H1 (cell line): ENCODE results near the gene MYOZ2. TPM values are rescaled to one million over a fixed set of nuclear protein-coding genes. Genes with fewer than 3 reads are reported as not detected.

Source experiments
- CTCF ChIA-PET: fragments of 300-600 bp; sonication (Branson Sonifier 250); formaldehyde crosslinking; loops from one replicate; lab custom pipeline; 2021; ENCODE audit not compliant: partially characterized antibody; lab: Charles Lee
- POLR2A ChIA-PET: fragments of 300-600 bp; sonication (Branson Sonifier 250); formaldehyde crosslinking; loops from one replicate; lab custom pipeline; 2021; ENCODE audit warnings: inconsistent platforms; ENCODE audit not compliant: partially characterized antibody; lab: Charles Lee
- DNase-seq, 2 experiments: peaks; one replicate each; pipeline versions ENCODE4 v3.0.0 to v3.0.0-alpha.2; 2010 to 2022; ENCODE audit warnings: low spot score in 2 of 2, low read depth in 1 of 2, mixed read lengths in 1 of 2
- FAIRE-seq: peaks from 2 replicates; lab custom pipeline; 2011; peaks lifted over from hg19 to GRCh38; lab: Jason Lieb, UNC
- H2AFZ ChIP-seq: 2 replicates; pipeline ENCODE4 v1.8.1; 2012; ENCODE audit warnings: low read length, inconsistent platforms
- H2AK5ac ChIP-seq: 2 replicates; pipeline ENCODE4 v1.6.1; 2013; ENCODE audit warnings: low read depth, low read length
- H2BK120ac ChIP-seq: replicated peaks from 2 replicates; pipeline ENCODE3; 2013; ENCODE audit warnings: low read depth, low read length, inconsistent platforms
- H2BK12ac ChIP-seq: 2 replicates; pipeline ENCODE4 v1.6.1; 2013; ENCODE audit warnings: low read depth, low read length
- H2BK15ac ChIP-seq: 2 replicates; pipeline ENCODE4 v1.6.1; 2013; ENCODE audit warnings: low read length
- H2BK20ac ChIP-seq: 2 replicates; pipeline ENCODE4 v1.6.1; 2013; ENCODE audit warnings: low read length
- H2BK5ac ChIP-seq: 2 replicates; pipeline ENCODE4 v1.6.1; 2013; ENCODE audit warnings: low read depth, low read length
- H3K14ac ChIP-seq: 2 replicates; pipeline ENCODE4 v1.6.1; 2013; ENCODE audit warnings: inconsistent platforms; ENCODE audit not compliant: insufficient read length
- H3K18ac ChIP-seq: 2 replicates; pipeline ENCODE4 v1.6.1; 2013; ENCODE audit warnings: low read length; ENCODE audit errors: extremely low read depth
- H3K23ac ChIP-seq: 2 replicates; pipeline ENCODE4 v1.6.1; 2013; ENCODE audit warnings: inconsistent platforms; ENCODE audit not compliant: insufficient read length
- H3K23me2 ChIP-seq: 2 replicates; pipeline ENCODE4 v1.6.1; 2013; ENCODE audit warnings: low read depth, low read length
- H3K27ac ChIP-seq: 2 replicates; pipeline ENCODE4 v1.6.1; 2011; ENCODE audit warnings: low read depth, low read length, inconsistent platforms
- H3K27me3 ChIP-seq, 4 experiments: replicated peaks in 1 of 4; 1 replicate in 1 of 4; 2 replicates in 3 of 4; pipeline versions ENCODE4 v1.6.1 to v1.8.1; 2011 to 2013; ENCODE audit warnings: low read length in 3 of 4, mild to moderate bottlenecking in 3 of 4, inconsistent platforms in 2 of 4, mixed read lengths in 2 of 4, moderate library complexity in 1 of 4; ENCODE audit not compliant: control insufficient read depth in 3 of 4, insufficient read depth in 3 of 4; ENCODE audit errors: extremely low read depth in 1 of 4
- H3K36me3 ChIP-seq, 4 experiments: 2 replicates each; pipeline versions ENCODE4 v1.6.1 to v1.8.1; 2011 to 2013; ENCODE audit warnings: mild to moderate bottlenecking in 4 of 4, low read length in 3 of 4, moderate library complexity in 2 of 4, control low read depth in 1 of 4, inconsistent platforms in 1 of 4; ENCODE audit not compliant: insufficient read depth in 4 of 4, control insufficient read depth in 2 of 4
- H3K4ac ChIP-seq: replicated peaks from 2 replicates; pipeline ENCODE3; 2013; ENCODE audit warnings: low read length, low read depth, mixed read lengths, inconsistent platforms; ENCODE audit not compliant: insufficient read length
- H3K4me1 ChIP-seq, 4 experiments: replicated peaks in 1 of 4; 1 replicate in 1 of 4; 2 replicates in 3 of 4; pipeline versions ENCODE4 v1.6.1 to v1.8.1; 2011 to 2013; ENCODE audit warnings: low read length in 3 of 4, inconsistent platforms in 2 of 4, mixed read lengths in 1 of 4; ENCODE audit not compliant: insufficient read depth in 4 of 4, control insufficient read depth in 3 of 4
- H3K4me2 ChIP-seq, 2 experiments: 2 replicates each; pipeline versions ENCODE4 v1.6.1 to v1.8.1; 2011 to 2013; ENCODE audit warnings: low read depth in 2 of 2, low read length in 2 of 2, control low read depth in 1 of 2, inconsistent platforms in 1 of 2, mild to moderate bottlenecking in 1 of 2; ENCODE audit not compliant: insufficient read depth in 1 of 2
- H3K4me3 ChIP-seq, 4 experiments: fragments of 200-600, 300-600 bp in 1 of 4; sonication (generic), shearing (Covaris generic), sonication (Bioruptor Twin) in 1 of 4; 2 replicates each; pipeline versions ENCODE4 v1.5.1 to v1.8.1; 2011 to 2016; ENCODE audit warnings: low read length in 4 of 4, low read depth in 3 of 4, control low read depth in 2 of 4, inconsistent platforms in 2 of 4, mild to moderate bottlenecking in 2 of 4, mixed read lengths in 1 of 4, moderate library complexity in 1 of 4; ENCODE audit not compliant: insufficient read depth in 2 of 4; ENCODE audit errors: extremely low read depth in 1 of 4
- H3K56ac ChIP-seq: replicated peaks from 2 replicates; pipeline ENCODE3; 2013; ENCODE audit warnings: low read depth, mild to moderate bottlenecking, mixed read lengths, low read length, inconsistent platforms; ENCODE audit not compliant: insufficient read length
- H3K79me1 ChIP-seq: 2 replicates; pipeline ENCODE4 v1.6.1; 2013; ENCODE audit warnings: low read depth, low read length, control low read depth
- H3K79me2 ChIP-seq, 2 experiments: 2 replicates each; pipeline versions ENCODE4 v1.6.1 to v1.8.1; 2012 to 2013; ENCODE audit warnings: low read length in 2 of 2, mild to moderate bottlenecking in 2 of 2, inconsistent platforms in 1 of 2; ENCODE audit not compliant: insufficient read depth in 2 of 2, control insufficient read depth in 1 of 2
- H3K9ac ChIP-seq, 4 experiments: replicated peaks in 1 of 4; 1 replicate in 1 of 4; 2 replicates in 3 of 4; pipeline versions ENCODE4 v1.6.1 to v1.8.1; 2011 to 2013; ENCODE audit warnings: low read depth in 3 of 4, low read length in 3 of 4, control low read depth in 2 of 4, mild to moderate bottlenecking in 2 of 4, moderate library complexity in 2 of 4, inconsistent platforms in 1 of 4; ENCODE audit errors: extremely low read depth in 1 of 4
- H3K9me3 ChIP-seq, 2 experiments: 2 replicates each; pipeline versions ENCODE4 v1.6.1 to v1.8.1; 2012 to 2013; ENCODE audit warnings: mild to moderate bottlenecking in 2 of 2, moderate library complexity in 2 of 2, control low read depth in 1 of 2, inconsistent platforms in 1 of 2, low read depth in 1 of 2, low read length in 1 of 2, mixed read lengths in 1 of 2; ENCODE audit not compliant: insufficient read depth in 2 of 2
- H4K20me1 ChIP-seq, 2 experiments: replicated peaks in 1 of 2; 2 replicates each; pipeline versions ENCODE3 to v1.8.1; 2011 to 2013; ENCODE audit warnings: inconsistent platforms in 2 of 2, low read length in 2 of 2, mild to moderate bottlenecking in 1 of 2; ENCODE audit not compliant: insufficient read depth in 2 of 2, control insufficient read depth in 1 of 2
- H4K5ac ChIP-seq: 2 replicates; pipeline ENCODE4 v1.6.1; 2013; ENCODE audit warnings: low read length, low read depth, mixed read lengths, inconsistent platforms; ENCODE audit not compliant: insufficient read length
- H4K8ac ChIP-seq: 2 replicates; pipeline ENCODE4 v1.8.0; 2013; ENCODE audit warnings: mild to moderate bottlenecking, moderate library complexity, low read length, inconsistent platforms; ENCODE audit not compliant: insufficient read depth; ENCODE audit errors: extremely low read depth
- H4K91ac ChIP-seq: replicated peaks from 2 replicates; pipeline ENCODE3; 2013; ENCODE audit warnings: low read length, mixed read lengths, inconsistent platforms; ENCODE audit not compliant: insufficient read length
- EGR1 ChIP-seq: IDR thresholded peaks from 2 replicates; pipeline ENCODE4 v1.6.1; 2011; ENCODE audit warnings: low read depth, low read length, borderline replicate concordance
- EP300 ChIP-seq, 2 experiments: IDR thresholded peaks; 1 replicate in 1 of 2; 2 replicates in 1 of 2; pipeline ENCODE4 v1.6.1; 2011 to 2012; ENCODE audit warnings: low read depth in 2 of 2, low read length in 2 of 2, mild to moderate bottlenecking in 2 of 2, borderline replicate concordance in 1 of 2, inconsistent platforms in 1 of 2, moderate library complexity in 1 of 2
- EZH2 ChIP-seq: fragments of 200-600 bp; sonication (generic); IDR thresholded peaks from 2 replicates; pipeline ENCODE4 v1.7.1; 2012; ENCODE audit warnings: low read depth, mild to moderate bottlenecking, moderate library complexity, low read length, inconsistent platforms; ENCODE audit not compliant: severe bottlenecking
- FOSL1 ChIP-seq: IDR thresholded peaks from 2 replicates; pipeline ENCODE4 v1.6.1; 2011; ENCODE audit warnings: mild to moderate bottlenecking, low read depth, low read length, moderate library complexity; ENCODE audit not compliant: insufficient read depth
- GABPA ChIP-seq: IDR thresholded peaks from 2 replicates; pipeline ENCODE4 v1.6.1; 2011; ENCODE audit warnings: mild to moderate bottlenecking, low read length, moderate library complexity, borderline replicate concordance; ENCODE audit not compliant: insufficient read depth
- KDM4A ChIP-seq: IDR thresholded peaks from one replicate; pipeline ENCODE4 v1.7.1; 2012; ENCODE audit warnings: low read depth, mild to moderate bottlenecking, moderate library complexity, low read length, inconsistent platforms; ENCODE audit not compliant: severe bottlenecking
- MAFK ChIP-seq: IDR thresholded peaks from 2 replicates; pipeline ENCODE4 v1.6.1; 2012; ENCODE audit warnings: low read depth, mild to moderate bottlenecking, improper control_type of control experiment, low read length
- POLR2AphosphoS5 ChIP-seq: IDR thresholded peaks from 2 replicates; pipeline ENCODE4 v1.6.1; 2011; ENCODE audit warnings: low read depth, low read length
- RXRA ChIP-seq: IDR thresholded peaks from 2 replicates; pipeline ENCODE4 v1.6.1; 2011; ENCODE audit warnings: low read depth, mild to moderate bottlenecking, low read length, moderate library complexity; ENCODE audit not compliant: insufficient read depth
- SP2 ChIP-seq: IDR thresholded peaks from 2 replicates; pipeline ENCODE4 v1.6.1; 2012; ENCODE audit warnings: mild to moderate bottlenecking, low read length, inconsistent platforms
- SP4 ChIP-seq: IDR thresholded peaks from 2 replicates; pipeline ENCODE4 v1.6.1; 2012; ENCODE audit warnings: low read length, inconsistent platforms
- TBP ChIP-seq: IDR thresholded peaks from 2 replicates; pipeline ENCODE4 v1.6.1; 2011; ENCODE audit warnings: low read depth, low read length, improper control_type of control experiment
- YY1 ChIP-seq: IDR thresholded peaks from 2 replicates; pipeline ENCODE4 v1.6.1; 2011; ENCODE audit warnings: low read depth, mild to moderate bottlenecking, low read length
- WGBS, 2 experiments: shearing (Covaris generic) in 1 of 2; methylation state at CpG; one replicate each; pipeline versions ENCODE4 v1.1.6 to v1.1.7; 2013 to 2015; ENCODE audit warnings: low lambda C conversion rate in 2 of 2, mixed read lengths in 2 of 2, inconsistent platforms in 1 of 2, low coverage in 1 of 2, missing lambda C conversion rate in 1 of 2; ENCODE audit not compliant: insufficient replicate concordance in 2 of 2, insufficient coverage in 1 of 2, insufficient read length in 1 of 2; ENCODE audit errors: extremely low coverage in 1 of 2, missing lambda C conversion rate in 1 of 2; 5-methylcytosine and 5-hydroxymethylcytosine counted together
- polyA plus RNA-seq, 7 experiments: library from polyadenylated mRNA; depleted of rRNA in 3 of 7; stranded (reverse) in 5 of 7; unstranded in 2 of 7; fragments of >200 nt in 5 of 7; fragments of 200-250 nt in 2 of 7; gene quantifications; 1 replicate in 5 of 7; 2 replicates in 1 of 7; 4 replicates in 1 of 7; pipeline versions ENCODE4 v1.2.1 to v1.2.3, GENCODE V29; 2011 to 2013; ENCODE audit warnings: missing spikeins in 2 of 7, mixed read lengths in 2 of 7
- total RNA-seq: library from RNA; stranded (reverse); fragmentation: NEBNext Ultra II Directional; extraction: Animal tissue kit (Norgen Biotek cat#: 25700); gene quantifications from 2 replicates; pipeline ENCODE4 v1.2.1, GENCODE V29; 2021
- TF ChIP-seq, protein P1 (sequence below): IDR thresholded peaks from 2 replicates; pipeline ENCODE4 v1.6.1; 2011; ENCODE audit warnings: low read length, improper control_type of control experiment

MYOZ2 gene
- total and polyA plus RNA-seq, 2 of the 8 experiments (the other 6 are each of a cell fraction or from before 2014, with no cell fraction given), result not detected

DNA sequence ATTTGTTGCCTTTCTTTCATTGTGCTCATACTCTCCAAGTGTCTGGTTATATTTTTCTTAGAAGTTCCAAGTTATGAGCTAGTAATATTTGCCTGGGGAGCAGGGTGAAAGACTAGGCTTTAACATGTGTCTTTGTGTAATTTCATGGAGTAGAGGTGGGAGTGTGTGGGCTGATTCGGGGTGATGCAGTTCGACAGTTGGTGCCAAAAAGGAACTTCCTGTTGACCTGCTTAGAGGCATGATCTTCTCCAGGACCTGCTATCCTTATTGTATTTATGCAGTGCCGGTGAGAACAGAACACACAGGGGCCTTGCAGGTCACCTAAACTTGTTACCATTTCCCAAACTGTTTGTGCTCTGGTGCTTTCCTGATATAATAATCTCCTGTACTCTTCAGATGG lies 98.1 kb downstream of the MYOZ2 start:
- Histone ChIP-seq H4K20me1 (no peaks in the 10 kb centered on the region), H3K18ac (no peak overlapping the region), H2AFZ (no peak overlapping the region), H2BK12ac (no peak overlapping the region), H3K56ac (no peak overlapping the region), H3K36me3 (no peaks in the 10 kb centered on the region; a peak in 1 of 8 replicates), H3K14ac (no peak overlapping the region), H3K27ac (no peak overlapping the region), H3K23me2 (no peaks in the 10 kb centered on the region), H3K79me1 (peaks cover 3% of the 10 kb centered on the region; the same call in 1 of the 2 replicates), H2AK5ac (no peak overlapping the region), H3K79me2 (no peaks in the 10 kb centered on the region; a peak in 3 of 4 replicates), H3K9me3 (no peaks in the 10 kb centered on the region), H2BK120ac (no peak overlapping the region), H3K27me3 (no peaks in the 10 kb centered on the region), H4K5ac (no peak overlapping the region), H3K4me2 (no peak overlapping the region), H3K4ac (no peak overlapping the region), H3K23ac (no peak overlapping the region), H3K4me3 (no peak overlapping the region), H4K8ac (no peak overlapping the region), H2BK20ac (no peak overlapping the region), H4K91ac (no peak overlapping the region), H3K4me1 (no peaks in the 10 kb centered on the region), H2BK5ac (no peak overlapping the region), H3K9ac (no peak overlapping the region), H2BK15ac (no peak overlapping the region)
- DNase-seq (no peak), FAIRE-seq (no peak)
- POLR2A ChIA-PET, result interaction anchor here (1.0 kb wide), 1 partner anchor 22 kb away, joined by 4 read pairs; the partner anchor contains the start of gene USP53
- CTCF ChIA-PET, result interaction anchor here (0.9 kb wide), 1 partner anchor 22 kb away, joined by 4 read pairs; no protein-coding TSS in a partner anchor
- 96% methylated on average over 3 of the region's 3 CpGs; no CpG with 5 or more reads in 1 of the 2 experiments for WGBS, 2 experiments
- no peak for TF ChIP-seq FOSL1
- no peak for TF ChIP-seq TBP
- no peak for TF ChIP-seq SP2
- no peak for TF ChIP-seq POLR2AphosphoS5
- TF ChIP-seq GABPA, result no peak
- TF ChIP-seq, protein P1, sequence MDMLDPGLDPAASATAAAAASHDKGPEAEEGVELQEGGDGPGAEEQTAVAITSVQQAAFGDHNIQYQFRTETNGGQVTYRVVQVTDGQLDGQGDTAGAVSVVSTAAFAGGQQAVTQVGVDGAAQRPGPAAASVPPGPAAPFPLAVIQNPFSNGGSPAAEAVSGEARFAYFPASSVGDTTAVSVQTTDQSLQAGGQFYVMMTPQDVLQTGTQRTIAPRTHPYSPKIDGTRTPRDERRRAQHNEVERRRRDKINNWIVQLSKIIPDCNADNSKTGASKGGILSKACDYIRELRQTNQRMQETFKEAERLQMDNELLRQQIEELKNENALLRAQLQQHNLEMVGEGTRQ, result no peak
- no peak for TF ChIP-seq EP300 (IDR thresholded peaks at IDR 0.05; ENCODE audit: borderline replicate concordance in 1 of 2, low read depth in 2 of 2, low read length in 2 of 2)
- no peak for TF ChIP-seq SP4
- TF ChIP-seq MAFK, result no peak
- no peak for TF ChIP-seq RXRA
- TF ChIP-seq EZH2, result no peak
- TF ChIP-seq YY1, result no peak
- no peak for TF ChIP-seq EGR1
- no peak for TF ChIP-seq KDM4A
